Activated CD8-positive, alpha-beta T cell treated with anti-CD3 and anti-CD28 coated beads for 36 hours (primary cell): Measurements from ENCODE around the gene SLIT1. TPM values are rescaled to one million over a fixed set of nuclear protein-coding genes. Genes with fewer than 3 reads are reported as not detected.

Source experiments
- ATAC-seq: fragments of 200-7000 bp; cut with Tn5 transposase; one replicate; pipeline ENCODE4 v1.10.0; 2021; ENCODE audit warnings: mild to moderate bottlenecking, moderate library complexity
- CTCF ChIA-PET: fragments of 350-600 bp; sonication (Branson Sonifier 250); formaldehyde crosslinking; loops from one replicate; lab custom pipeline; 2021; ENCODE audit warnings: antibody characterized with exemption; lab: Charles Lee
- POLR2A ChIA-PET: fragments of 350-600 bp; sonication (Branson Sonifier 250); formaldehyde crosslinking; loops from one replicate; lab custom pipeline; 2021; ENCODE audit warnings: antibody characterized with exemption; lab: Charles Lee
- DNase-seq: peaks from one replicate; pipeline ENCODE4 v3.0.0-alpha.2; 2020
- H3K27ac Mint-ChIP-seq: one replicate; pipeline ENCODE4 v1.8.0; 2021; ENCODE audit warnings: mild to moderate bottlenecking, mixed read lengths
- H3K27me3 Mint-ChIP-seq: one replicate; pipeline ENCODE4 v1.8.0; 2021; ENCODE audit warnings: mixed read lengths
- H3K36me3 Mint-ChIP-seq: one replicate; pipeline ENCODE4 v1.8.0; 2021; ENCODE audit warnings: low read depth, mixed read lengths
- H3K4me1 Mint-ChIP-seq: one replicate; pipeline ENCODE4 v1.8.0; 2021; ENCODE audit warnings: low read depth, mixed read lengths
- H3K4me3 Mint-ChIP-seq: one replicate; pipeline ENCODE4 v1.8.0; 2021; ENCODE audit warnings: mild to moderate bottlenecking, moderate library complexity, mixed read lengths
- H3K9me3 Mint-ChIP-seq: one replicate; pipeline ENCODE4 v1.8.0; 2021; ENCODE audit warnings: mixed read lengths
- intact Hi-C: fragments of 100-400 bp; cut with micrococcal nuclease; formaldehyde crosslinking; loops from one replicate; pipeline ENCODE4 v1.10.0; 2022
- total RNA-seq, 2 experiments: library from RNA; stranded (reverse); gene quantifications; one replicate each; pipeline ENCODE4 v1.2.3, GENCODE V29; 2021
- TF ChIP-seq, protein P1 (sequence below): fragments of 200-600 bp; IDR thresholded peaks from one replicate; pipeline ENCODE4 v1.8.0; 2022; ENCODE audit warnings: antibody characterized with exemption, mild to moderate bottlenecking

Gene SLIT1
- total RNA-seq, 2 experiments from 2014 or later: 0.34 to 1.2 TPM

DNA sequence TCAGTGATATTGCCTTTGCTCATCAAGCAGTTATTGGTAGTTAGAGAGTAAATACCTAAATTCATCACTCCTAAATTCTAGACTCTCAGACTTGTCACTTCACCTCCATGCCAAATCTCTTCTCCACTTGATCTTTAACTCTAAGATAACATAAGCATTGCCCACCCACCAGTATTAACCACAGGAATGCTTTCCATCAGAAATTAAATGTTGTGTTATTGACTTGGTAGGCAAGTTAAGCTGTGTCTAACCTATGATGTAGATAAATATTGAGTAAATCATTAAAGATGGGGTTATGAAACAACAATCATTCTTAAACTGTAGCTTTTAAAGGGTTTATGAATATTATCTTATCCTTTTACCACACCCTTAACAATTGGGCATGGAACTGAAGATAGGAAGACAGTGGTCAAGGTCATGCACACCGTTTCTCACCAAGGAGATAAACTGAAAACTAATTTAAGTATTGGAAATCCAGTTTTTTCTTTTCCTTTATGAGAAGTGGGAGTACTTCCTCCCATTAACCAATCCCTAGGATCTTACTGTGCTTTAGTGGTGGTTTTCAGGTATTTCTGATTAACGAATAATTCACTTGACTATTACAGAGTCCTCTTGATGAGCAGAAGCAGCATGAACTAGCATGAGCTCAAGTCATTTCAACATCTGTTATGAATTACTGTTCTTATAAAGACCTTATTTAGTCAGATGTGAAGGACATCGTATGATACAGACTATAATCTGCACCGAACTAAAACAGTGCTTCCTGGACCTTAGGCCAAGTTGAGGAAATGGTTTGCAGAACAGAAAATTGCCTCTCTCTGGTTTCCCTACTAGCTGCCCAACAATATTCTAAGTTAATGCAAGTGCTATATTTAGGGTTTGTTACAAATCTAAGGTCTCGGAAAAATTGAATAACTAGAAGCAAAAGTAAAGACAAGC is 211.7 kb downstream of the SLIT1 start:
- ChIA-PET POLR2A (no interaction called here), CTCF (interaction anchor here (1.2 to 5.5 kb wide), 5 partner anchors 9 to 64 kb away, joined by 3 to 30 read pairs (median 4); no protein-coding TSS in a partner anchor)
- Mint-ChIP-seq H3K36me3 (peaks cover 3% of the 10 kb centered on the region), H3K27me3 (no peaks in the 10 kb centered on the region), H3K9me3 (no peaks in the 10 kb centered on the region), H3K27ac (no peak overlapping the region), H3K4me3 (no peak overlapping the region), H3K4me1 (peaks cover 17% of the 10 kb centered on the region)
- no peak for DNase-seq
- TF ChIP-seq, protein P1, sequence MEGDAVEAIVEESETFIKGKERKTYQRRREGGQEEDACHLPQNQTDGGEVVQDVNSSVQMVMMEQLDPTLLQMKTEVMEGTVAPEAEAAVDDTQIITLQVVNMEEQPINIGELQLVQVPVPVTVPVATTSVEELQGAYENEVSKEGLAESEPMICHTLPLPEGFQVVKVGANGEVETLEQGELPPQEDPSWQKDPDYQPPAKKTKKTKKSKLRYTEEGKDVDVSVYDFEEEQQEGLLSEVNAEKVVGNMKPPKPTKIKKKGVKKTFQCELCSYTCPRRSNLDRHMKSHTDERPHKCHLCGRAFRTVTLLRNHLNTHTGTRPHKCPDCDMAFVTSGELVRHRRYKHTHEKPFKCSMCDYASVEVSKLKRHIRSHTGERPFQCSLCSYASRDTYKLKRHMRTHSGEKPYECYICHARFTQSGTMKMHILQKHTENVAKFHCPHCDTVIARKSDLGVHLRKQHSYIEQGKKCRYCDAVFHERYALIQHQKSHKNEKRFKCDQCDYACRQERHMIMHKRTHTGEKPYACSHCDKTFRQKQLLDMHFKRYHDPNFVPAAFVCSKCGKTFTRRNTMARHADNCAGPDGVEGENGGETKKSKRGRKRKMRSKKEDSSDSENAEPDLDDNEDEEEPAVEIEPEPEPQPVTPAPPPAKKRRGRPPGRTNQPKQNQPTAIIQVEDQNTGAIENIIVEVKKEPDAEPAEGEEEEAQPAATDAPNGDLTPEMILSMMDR: no peak
- intact Hi-C loops: no loop called here
- no peak for ATAC-seq

DNA sequence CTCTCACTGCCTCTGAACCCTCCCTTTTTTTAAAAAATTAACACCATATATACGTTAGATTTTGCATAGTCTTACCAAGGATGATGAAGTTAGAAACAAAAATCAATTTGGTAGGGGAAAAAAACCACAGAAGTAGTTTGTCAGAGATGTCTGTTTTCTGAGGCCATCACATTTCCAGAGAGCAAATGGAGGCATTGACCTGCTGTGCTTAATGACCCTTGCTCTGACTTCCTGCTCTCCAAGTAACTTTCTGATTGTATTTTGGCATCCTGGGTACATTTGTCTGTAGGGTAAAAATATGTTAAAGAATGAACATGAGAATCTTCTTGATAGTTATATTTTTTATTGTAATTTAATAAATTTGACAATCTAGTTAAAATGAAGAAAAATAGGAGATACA is 213.5 kb downstream of the SLIT1 start:
- peaks cover 2% of the 10 kb centered on the region for H3K4me1 Mint-ChIP-seq
- no peak overlapping the region for H3K27ac Mint-ChIP-seq
- no peaks in the 10 kb centered on the region for H3K36me3 Mint-ChIP-seq
- no peak overlapping the region for H3K4me3 Mint-ChIP-seq
- DNase-seq: no peak
- no peak for ATAC-seq
- CTCF ChIA-PET: no interaction called here
- TF ChIP-seq, protein P1: no peak
- no peaks in the 10 kb centered on the region for H3K27me3 Mint-ChIP-seq
- POLR2A ChIA-PET: no interaction called here
- intact Hi-C loops: no loop called here
- H3K9me3 Mint-ChIP-seq: no peaks in the 10 kb centered on the region

DNA sequence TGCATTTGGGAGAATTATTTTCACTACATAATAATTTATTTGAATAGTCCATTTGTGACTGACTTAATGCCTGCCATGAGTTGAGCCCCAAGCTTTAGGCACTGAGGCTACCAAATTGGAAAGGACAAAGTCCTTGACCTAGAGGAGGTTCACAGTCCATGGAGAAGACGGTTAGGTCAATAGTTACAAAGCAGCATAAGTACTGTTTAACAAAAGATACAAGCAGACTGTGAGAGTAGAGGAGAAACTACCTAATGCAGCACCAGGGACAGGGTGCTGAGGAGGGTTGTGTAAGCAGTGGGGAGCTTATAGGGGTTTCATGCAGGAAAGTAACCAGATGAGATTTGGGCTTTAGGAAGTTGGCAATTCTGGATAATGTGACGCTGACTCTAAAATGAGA is 214.4 kb downstream of the SLIT1 start:
- intact Hi-C loops: no loop called here
- no peak for DNase-seq
- TF ChIP-seq, protein P1: no peak
- POLR2A ChIA-PET: no interaction called here
- ATAC-seq: no peak
- Mint-ChIP-seq H3K27me3 (no peaks in the 10 kb centered on the region), H3K4me3 (no peak overlapping the region), H3K9me3 (no peaks in the 10 kb centered on the region), H3K36me3 (no peaks in the 10 kb centered on the region), H3K4me1 (peaks cover 2% of the 10 kb centered on the region), H3K27ac (no peak overlapping the region)
- CTCF ChIA-PET: no interaction called here

DNA sequence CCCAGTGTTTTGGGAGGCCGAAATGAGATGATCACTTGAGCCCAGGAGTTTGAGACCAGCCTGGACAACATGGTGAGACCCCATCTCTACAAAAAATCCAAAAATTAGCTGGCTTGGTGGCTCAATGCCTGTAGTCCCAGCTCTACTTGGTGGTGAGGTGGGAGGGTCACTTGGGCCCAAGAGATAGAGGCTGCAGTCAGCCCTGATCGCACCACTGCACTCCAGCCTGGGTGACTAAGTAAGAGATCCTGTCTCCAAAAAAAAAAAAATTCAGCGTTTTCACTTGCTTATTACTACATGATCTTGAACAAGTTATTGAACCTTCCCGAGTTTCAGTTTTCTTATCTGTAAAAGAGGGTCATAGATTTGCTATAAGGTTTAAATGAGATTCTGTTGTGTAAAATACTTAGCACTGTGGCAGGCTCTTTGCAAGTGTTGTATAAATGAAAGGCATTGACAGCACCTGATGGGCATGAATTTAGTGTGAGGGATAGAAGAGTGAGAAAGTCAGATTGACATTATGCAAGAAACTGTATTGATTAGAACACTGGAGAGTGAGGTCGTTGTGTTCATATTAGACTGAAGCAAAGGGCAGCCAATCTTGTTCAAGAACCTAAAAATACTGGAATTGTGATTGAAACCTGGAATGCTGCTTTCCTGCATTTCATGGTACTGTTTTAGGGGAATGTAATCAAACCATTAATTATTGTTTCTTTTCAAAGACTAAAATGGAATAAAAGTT is 216.9 kb downstream of the SLIT1 start:
- TF ChIP-seq, protein P1: no peak
- ChIA-PET POLR2A (no interaction called here), CTCF (interaction anchor here (1.3 kb wide), 1 partner anchor 57 kb away, joined by 3 read pairs; no protein-coding TSS in a partner anchor)
- DNase-seq (no peak), ATAC-seq (no peak)
- Mint-ChIP-seq H3K36me3 (no peaks in the 10 kb centered on the region), H3K27me3 (no peaks in the 10 kb centered on the region), H3K4me1 (no peaks in the 10 kb centered on the region), H3K27ac (no peak overlapping the region), H3K9me3 (no peaks in the 10 kb centered on the region), H3K4me3 (no peak overlapping the region)
- intact Hi-C loops: no loop called here
